ENCODE data around the gene YKT6.

Gene YKT6

GRCh38 chr7:44155191-44156185 is 45.3 kb upstream of the YKT6 start:
- no peak for DNase-seq (ENCODE audit: extremely low spot score)
- no peak for TF ChIP-seq CTCF (IDR thresholded peaks at IDR 0.05; ENCODE audit: control extremely low read depth, extremely low read depth, low read depth, missing control alignments)
- POLR2A ChIA-PET, result no interaction called here
- CTCF ChIA-PET, result no interaction called here

GRCh38 chr7:44156453-44157010 is 44.2 kb upstream of the YKT6 start:
- CTCF ChIA-PET, result no interaction called here
- TF ChIP-seq CTCF (IDR thresholded peaks at IDR 0.05; ENCODE audit: control extremely low read depth, extremely low read depth, low read depth, missing control alignments), result no peak

GRCh38 chr7:44157116-44158080 is 43.4 kb upstream of the YKT6 start:
- POLR2A ChIA-PET, result interaction anchor here (0.6 kb wide), 1 partner anchor 76 kb away, joined by 4 read pairs; no protein-coding TSS in a partner anchor
- TF ChIP-seq CTCF (IDR thresholded peaks at IDR 0.05; ENCODE audit: control extremely low read depth, extremely low read depth, low read depth, missing control alignments), result no peak
- DNase-seq (ENCODE audit: extremely low spot score), result no peak
- CTCF ChIA-PET, result no interaction called here

More at GRCh38 chr7:44156453-44157010, 44.2 kb upstream of the YKT6 start:
- DNase-seq (ENCODE audit: extremely low spot score), result no peak
- POLR2A ChIA-PET, result interaction anchor here (0.6 kb wide), 1 partner anchor 75 kb away, joined by 4 read pairs; no protein-coding TSS in a partner anchor

GRCh38 chr7:44158096-44158872 is 42.5 kb upstream of the YKT6 start:
- CTCF ChIA-PET, result no interaction called here
- no peak for DNase-seq (ENCODE audit: extremely low spot score)
- POLR2A ChIA-PET, result no interaction called here
- TF ChIP-seq CTCF (IDR thresholded peaks at IDR 0.05; ENCODE audit: control extremely low read depth, extremely low read depth, low read depth, missing control alignments), result no peak

GRCh38 chr7:44158873-44159631 is 41.7 kb upstream of the YKT6 start:
- TF ChIP-seq CTCF (IDR thresholded peaks at IDR 0.05; ENCODE audit: control extremely low read depth, extremely low read depth, low read depth, missing control alignments), result no peak
- ChIA-PET CTCF (no interaction called here), POLR2A (no interaction called here)
- DNase-seq (ENCODE audit: extremely low spot score), result no peak
